SU-DHL-6 (cell line): Measurements from ENCODE around the gene ASXL1.

Experiments
- H2AFZ ChIP-seq: fragments of 200-600 bp; sonication (generic); 2 replicates; pipeline ENCODE4 v1.6.1; 2014; ENCODE audit warnings: low read depth, mild to moderate bottlenecking, moderate library complexity, mixed read lengths, antibody characterized with exemption, low read length; ENCODE audit not compliant: severe bottlenecking
- H3F3A ChIP-seq: fragments of 200-600 bp; shearing (Covaris generic); 2 replicates; pipeline ENCODE4 v1.6.0; 2016; ENCODE audit warnings: antibody characterized with exemption, mild to moderate bottlenecking; ENCODE audit not compliant: insufficient read depth
- H3K27ac ChIP-seq: fragments of 200-600 bp; sonication (generic); 2 replicates; pipeline ENCODE4 v1.5.1; 2016; ENCODE audit warnings: low read depth, mild to moderate bottlenecking, low read length, moderate library complexity, mixed read lengths
- H3K27me3 ChIP-seq: fragments of 200-600 bp; sonication (generic), shearing (Covaris generic); 2 replicates; pipeline ENCODE4 v1.6.0; 2014; ENCODE audit warnings: mild to moderate bottlenecking, low read length
- H3K36me3 ChIP-seq: fragments of 200-600 bp; sonication (generic); 2 replicates; pipeline ENCODE4 v1.6.1; 2014; ENCODE audit warnings: mild to moderate bottlenecking, low read length, mixed read lengths
- H3K4me2 ChIP-seq: fragments of 300-600, 200-600 bp; shearing (Covaris generic), sonication (generic); 2 replicates; pipeline ENCODE4 v1.6.0; 2014; ENCODE audit warnings: low read length, low read depth, mild to moderate bottlenecking; ENCODE audit not compliant: poor library complexity, severe bottlenecking
- H3K4me3 ChIP-seq: fragments of 200-600 bp; sonication (generic); 2 replicates; pipeline ENCODE4 v1.5.1; 2014; ENCODE audit warnings: antibody characterized with exemption, low read length, mild to moderate bottlenecking, mixed read lengths; ENCODE audit not compliant: insufficient read depth, poor library complexity, severe bottlenecking
- H3K79me2 ChIP-seq: fragments of 200-600 bp; sonication (generic); 2 replicates; pipeline ENCODE4 v1.6.1; 2014; ENCODE audit warnings: mild to moderate bottlenecking, low read length, moderate library complexity; ENCODE audit not compliant: insufficient read depth
- H3K9ac ChIP-seq: fragments of 200-600 bp; sonication (generic); 2 replicates; pipeline ENCODE4 v1.7.0; 2014; ENCODE audit warnings: mild to moderate bottlenecking, low read length
- H3K9me2 ChIP-seq: fragments of 200-600 bp; sonication (generic); replicated peaks from 2 replicates; pipeline ENCODE4 v1.6.1; 2014; ENCODE audit warnings: low read length; ENCODE audit not compliant: insufficient read depth
- H3K9me3 ChIP-seq: fragments of 200-600 bp; sonication (generic); 2 replicates; pipeline ENCODE4 v1.6.1; 2014; ENCODE audit warnings: low read length, mixed read lengths; ENCODE audit not compliant: insufficient read depth
- H4K20me1 ChIP-seq: fragments of 200-600 bp; sonication (generic); 2 replicates; pipeline ENCODE4 v1.6.1; 2014; ENCODE audit warnings: low read depth, mild to moderate bottlenecking, antibody characterized with exemption, low read length, moderate library complexity, mixed read lengths
- CTCF ChIP-seq: fragments of 200-600 bp; sonication (generic); IDR thresholded peaks from one replicate; pipeline ENCODE4 v1.5.1; 2017; ENCODE audit warnings: antibody characterized with exemption, mild to moderate bottlenecking, low read length, moderate library complexity; ENCODE audit not compliant: insufficient read depth, poor library complexity, severe bottlenecking
- EZH2phosphoT487 ChIP-seq: fragments of 200-600 bp; sonication (generic), shearing (Covaris generic); conservative IDR thresholded peaks from 2 replicates; pipeline ENCODE4 v1.6.1; 2018; ENCODE audit warnings: mild to moderate bottlenecking, antibody characterized with exemption, low read length, moderate library complexity, mixed read lengths

ASXL1 gene

GRCh38 chr20:32358883-32359632 lies 927 bp downstream of the ASXL1 start:
- Histone ChIP-seq H2AFZ (no peak overlapping the region), H3K79me2 (peaks cover 55% of the 10 kb centered on the region), H3K9me2 (no peaks in the 10 kb centered on the region), H3K36me3 (peaks cover 4% of the 10 kb centered on the region; the same call in 1 of the 2 replicates), H3K4me2 (peak overlapping the region; percentile 83), H3K27me3 (no peaks in the 10 kb centered on the region), H3K9ac (peak overlapping the region; percentile 90), H3K4me3 (peak overlapping the region; percentile 89), H3K27ac (peak overlapping the region; percentile 85), H3K9me3 (no peaks in the 10 kb centered on the region), H3F3A (peaks cover 54% of the 10 kb centered on the region), H4K20me1 (no peaks in the 10 kb centered on the region; the same call in 1 of the 2 replicates)
- TF ChIP-seq CTCF (no peak), EZH2phosphoT487 (no peak)

- peaks cover 62% of the 10 kb centered on the region for H3K79me2 ChIP-seq
- no peaks in the 10 kb centered on the region for H3K9me3 ChIP-seq
- peak overlapping the region; percentile 85 for H3K27ac ChIP-seq
- TF ChIP-seq EZH2phosphoT487: no peak
- no peak for TF ChIP-seq CTCF
- peaks cover 53% of the 10 kb centered on the region for H3F3A ChIP-seq
- peaks cover 4% of the 10 kb centered on the region; the same call in 1 of the 2 replicates for H4K20me1 ChIP-seq
- peak overlapping the region; percentile 83 for H3K4me2 ChIP-seq
- peak overlapping the region; percentile 89 for H3K4me3 ChIP-seq
- no peaks in the 10 kb centered on the region for H3K9me2 ChIP-seq
- H3K27me3 ChIP-seq: no peaks in the 10 kb centered on the region
- peaks cover 4% of the 10 kb centered on the region; the same call in 1 of the 2 replicates for H3K36me3 ChIP-seq
- no peak overlapping the region for H2AFZ ChIP-seq
- H3K9ac ChIP-seq: peak overlapping the region; percentile 90
These were observed 1.7 kb downstream of the ASXL1 start for GRCh38 chr20:32359633-32360332.

GRCh38 chr20:32360333-32360634 lies 2.2 kb downstream of the ASXL1 start:
- peak overlapping the region; percentile 85; the same call in 1 of the 2 replicates for H3K27ac ChIP-seq
- peak overlapping the region; percentile 90 for H3K9ac ChIP-seq
- H3K9me3 ChIP-seq: no peaks in the 10 kb centered on the region
- TF ChIP-seq EZH2phosphoT487: no peak
- H3K4me2 ChIP-seq: peak overlapping the region; percentile 83
- H3K36me3 ChIP-seq: peaks cover 4% of the 10 kb centered on the region; the same call in 1 of the 2 replicates
- peaks cover 67% of the 10 kb centered on the region for H3K79me2 ChIP-seq
- H3K27me3 ChIP-seq: no peaks in the 10 kb centered on the region
- H3K4me3 ChIP-seq: peak overlapping the region; percentile 89
- H2AFZ ChIP-seq: no peak overlapping the region
- H3K9me2 ChIP-seq: no peaks in the 10 kb centered on the region
- H4K20me1 ChIP-seq: peaks cover 4% of the 10 kb centered on the region; the same call in 1 of the 2 replicates
- peaks cover 50% of the 10 kb centered on the region for H3F3A ChIP-seq
